Measurements from ENCODE around the gene ACTN4.

DNA sequence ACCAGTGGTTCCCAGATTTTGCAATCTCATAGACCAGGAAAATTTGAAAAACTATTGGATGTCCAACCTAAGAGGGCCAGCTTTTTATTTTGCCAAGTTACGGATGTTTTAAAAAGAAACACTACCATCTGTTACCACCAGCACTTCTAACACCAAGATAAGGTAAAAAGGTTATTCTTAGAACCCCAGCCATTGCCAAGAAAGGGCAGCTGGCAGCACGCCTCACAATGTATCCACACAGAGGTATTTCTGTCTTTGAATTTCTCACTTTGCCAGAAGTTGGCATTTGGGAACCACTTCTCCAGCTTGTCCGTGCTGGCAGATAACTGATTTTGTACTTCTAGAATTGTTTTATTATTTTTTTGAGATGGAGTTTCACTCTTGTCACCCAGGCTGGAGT lies 68.1 kb downstream of the ACTN4 start:
- TF ChIP-seq, protein P1, sequence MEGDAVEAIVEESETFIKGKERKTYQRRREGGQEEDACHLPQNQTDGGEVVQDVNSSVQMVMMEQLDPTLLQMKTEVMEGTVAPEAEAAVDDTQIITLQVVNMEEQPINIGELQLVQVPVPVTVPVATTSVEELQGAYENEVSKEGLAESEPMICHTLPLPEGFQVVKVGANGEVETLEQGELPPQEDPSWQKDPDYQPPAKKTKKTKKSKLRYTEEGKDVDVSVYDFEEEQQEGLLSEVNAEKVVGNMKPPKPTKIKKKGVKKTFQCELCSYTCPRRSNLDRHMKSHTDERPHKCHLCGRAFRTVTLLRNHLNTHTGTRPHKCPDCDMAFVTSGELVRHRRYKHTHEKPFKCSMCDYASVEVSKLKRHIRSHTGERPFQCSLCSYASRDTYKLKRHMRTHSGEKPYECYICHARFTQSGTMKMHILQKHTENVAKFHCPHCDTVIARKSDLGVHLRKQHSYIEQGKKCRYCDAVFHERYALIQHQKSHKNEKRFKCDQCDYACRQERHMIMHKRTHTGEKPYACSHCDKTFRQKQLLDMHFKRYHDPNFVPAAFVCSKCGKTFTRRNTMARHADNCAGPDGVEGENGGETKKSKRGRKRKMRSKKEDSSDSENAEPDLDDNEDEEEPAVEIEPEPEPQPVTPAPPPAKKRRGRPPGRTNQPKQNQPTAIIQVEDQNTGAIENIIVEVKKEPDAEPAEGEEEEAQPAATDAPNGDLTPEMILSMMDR (IDR thresholded peaks at IDR 0.05) = no peak
- TF ChIP-seq EZH2 (IDR thresholded peaks at IDR 0.05; ENCODE audit: borderline replicate concordance, insufficient read depth, low read depth, low read length, poor library complexity, severe bottlenecking) = no peak

All from B cell (primary cell).